Calu3 (cell line): Measurements from ENCODE around the gene RBM43. TPM values are rescaled to one million over a fixed set of nuclear protein-coding genes. Genes with fewer than 3 reads are reported as not detected.

ENCODE experiments used
- BruUV-seq: library from RNA; stranded (reverse); fragments of 400-500 nt; replicated peaks from 2 replicates; lab custom pipeline; 2021; lab: Mats Ljungman, UMichigan
- CTCF ChIA-PET: fragments of 300-600 bp; sonication (Branson Sonifier 250); formaldehyde crosslinking; loops from one replicate; lab custom pipeline; 2022; ENCODE audit warnings: antibody characterized with exemption; lab: Charles Lee
- DNase-seq: peaks from one replicate; pipeline ENCODE4 v3.0.0; 2022
- H3K27ac Mint-ChIP-seq: one replicate; pipeline ENCODE4 v1.8.0; 2022; ENCODE audit warnings: mixed read lengths; ENCODE audit not compliant: unreplicated experiment
- H3K27me3 Mint-ChIP-seq: one replicate; pipeline ENCODE4 v1.8.0; 2022; ENCODE audit warnings: mixed read lengths; ENCODE audit not compliant: unreplicated experiment
- H3K36me3 Mint-ChIP-seq: one replicate; pipeline ENCODE4 v1.8.0; 2022; ENCODE audit warnings: mild to moderate bottlenecking, moderate library complexity, mixed read lengths; ENCODE audit not compliant: insufficient read depth, unreplicated experiment
- H3K4me1 Mint-ChIP-seq: one replicate; pipeline ENCODE4 v1.8.0; 2022; ENCODE audit warnings: mild to moderate bottlenecking, low read depth, mixed read lengths; ENCODE audit not compliant: unreplicated experiment
- H3K4me3 Mint-ChIP-seq: one replicate; pipeline ENCODE4 v1.8.0; 2022; ENCODE audit warnings: mild to moderate bottlenecking, low read depth, moderate library complexity, mixed read lengths; ENCODE audit not compliant: unreplicated experiment
- H3K9me3 Mint-ChIP-seq: one replicate; pipeline ENCODE4 v1.8.0; 2022; ENCODE audit warnings: low read depth, mixed read lengths; ENCODE audit not compliant: unreplicated experiment
- CTCF ChIP-seq: fragments of 200-600 bp; IDR thresholded peaks from one replicate; pipeline ENCODE4 v1.8.0; 2022; ENCODE audit warnings: antibody characterized with exemption; ENCODE audit not compliant: unreplicated experiment
- intact Hi-C: fragments of 100-400 bp; cut with micrococcal nuclease; formaldehyde crosslinking; loops from one replicate; pipeline ENCODE4 v1.10.0; 2022; ENCODE audit not compliant: unreplicated experiment
- total RNA-seq: library from RNA; stranded (reverse); gene quantifications from 2 replicates; pipeline ENCODE4 v1.2.3, GENCODE V29; 2022

RBM43 gene
- total RNA-seq, 1 experiment from 2014 or later, result 5.2 TPM

- H3K36me3 Mint-ChIP-seq, result peaks cover 12% of the 10 kb centered on the region
- no TSS peak for BruUV-seq
- no peak overlapping the region for H3K4me3 Mint-ChIP-seq
- intact Hi-C loops, result no loop called here
- DNase-seq, result no peak
- no peak for TF ChIP-seq CTCF
- CTCF ChIA-PET, result interaction anchor here (1.2 kb wide), 1 partner anchor 89 kb away, joined by 3 read pairs; no protein-coding TSS in a partner anchor
- H3K4me1 Mint-ChIP-seq, result no peaks in the 10 kb centered on the region
- H3K27ac Mint-ChIP-seq, result no peak overlapping the region
- no peaks in the 10 kb centered on the region for H3K27me3 Mint-ChIP-seq
- no peaks in the 10 kb centered on the region for H3K9me3 Mint-ChIP-seq
Observed at GRCh38 chr2:151277067-151277466, 15.4 kb upstream of the RBM43 start.

DNA sequence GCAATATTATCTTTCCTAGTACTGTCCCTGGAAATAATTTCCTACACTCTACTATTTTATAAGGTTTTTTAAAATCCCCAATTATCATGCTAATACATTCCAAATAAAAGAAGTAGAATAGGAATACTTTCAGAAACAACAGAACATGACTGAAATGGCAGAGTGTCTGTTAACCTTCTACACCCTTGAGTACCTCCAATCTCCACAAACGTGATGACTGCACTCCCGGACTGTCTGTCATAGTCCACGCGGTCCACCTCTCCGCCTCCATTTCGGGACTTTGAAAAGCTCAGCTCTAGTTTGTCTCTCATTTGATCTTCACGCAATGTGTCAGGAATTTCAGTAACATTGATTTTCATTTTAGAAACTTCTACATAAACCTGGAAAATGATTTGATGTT, 13.6 kb upstream of the RBM43 start:
- Mint-ChIP-seq H3K9me3 (no peaks in the 10 kb centered on the region), H3K4me1 (no peaks in the 10 kb centered on the region), H3K36me3 (peaks cover 12% of the 10 kb centered on the region), H3K4me3 (no peak overlapping the region), H3K27ac (no peak overlapping the region), H3K27me3 (no peaks in the 10 kb centered on the region)
- CTCF ChIA-PET, result no interaction called here
- no peak for TF ChIP-seq CTCF
- DNase-seq, result no peak
- intact Hi-C loops, result no loop called here
- no TSS peak for BruUV-seq

GRCh38 chr2:151271824-151272223, 10.2 kb upstream of the RBM43 start:
- Mint-ChIP-seq H3K27me3 (no peaks in the 10 kb centered on the region), H3K27ac (no peak overlapping the region), H3K36me3 (peaks cover 12% of the 10 kb centered on the region), H3K9me3 (peaks cover 2% of the 10 kb centered on the region), H3K4me1 (no peaks in the 10 kb centered on the region), H3K4me3 (no peak overlapping the region)
- CTCF ChIA-PET, result no interaction called here
- no peak for DNase-seq
- intact Hi-C loops, result no loop called here
- TF ChIP-seq CTCF, result no peak
- no TSS peak for BruUV-seq

DNA sequence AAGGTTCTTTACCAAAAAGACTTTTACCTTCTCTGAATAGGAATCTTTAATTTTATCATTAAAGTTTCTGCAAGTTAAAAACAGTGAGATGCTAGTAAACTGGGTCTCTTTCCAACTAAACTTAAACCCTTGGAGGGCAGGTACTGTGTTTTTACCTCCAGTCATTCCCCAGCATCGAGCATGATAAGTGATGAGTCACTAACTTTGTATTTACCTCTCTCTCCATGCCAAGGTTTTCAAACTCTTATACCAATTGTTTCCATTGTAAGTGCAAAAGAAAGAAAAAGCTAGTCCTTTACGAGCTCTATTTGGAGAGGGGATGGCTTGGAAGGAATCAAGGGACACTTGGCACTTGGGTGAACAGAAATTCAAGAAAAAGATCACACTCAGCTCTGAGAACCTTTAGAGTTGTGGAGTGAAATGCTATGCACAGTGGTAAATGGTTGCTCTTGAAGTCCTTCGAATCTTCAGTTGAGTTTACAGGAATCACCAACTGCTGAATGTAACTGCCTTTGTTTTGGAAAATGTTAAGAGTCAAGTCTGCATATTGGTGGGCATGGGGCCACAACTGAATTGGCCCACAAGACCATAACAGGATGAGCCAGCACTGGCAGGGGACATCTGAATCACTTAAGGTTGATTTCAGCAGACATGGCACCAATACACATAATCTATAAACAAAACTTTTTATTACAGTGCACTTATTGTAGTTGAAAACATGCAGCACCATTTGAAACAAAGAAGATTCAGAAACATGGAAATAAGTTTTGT, 8.3 kb upstream of the RBM43 start:
- Mint-ChIP-seq H3K27ac (no peak overlapping the region), H3K9me3 (peaks cover 2% of the 10 kb centered on the region), H3K4me3 (no peak overlapping the region), H3K4me1 (peaks cover under 1% of the 10 kb centered on the region), H3K27me3 (no peaks in the 10 kb centered on the region), H3K36me3 (peaks cover 6% of the 10 kb centered on the region)
- TF ChIP-seq CTCF, result no peak
- CTCF ChIA-PET, result no interaction called here
- intact Hi-C loops, result no loop called here
- DNase-seq, result no peak
- BruUV-seq, result no TSS peak
